T-helper 9 cell (primary cell): ENCODE measurements around the gene SRPK2.

Source experiments
- DNase-seq: peaks from one replicate; pipeline ENCODE4 v3.0.0-alpha.2; 2020

The SRPK2 gene

GRCh38 chr7:105178928-105179541 lies 209.7 kb downstream of the SRPK2 start:
- no peak for DNase-seq

GRCh38 chr7:105178177-105178576 lies 210.5 kb downstream of the SRPK2 start:
- no peak for DNase-seq

GRCh38 chr7:105177026-105177425 lies 211.7 kb downstream of the SRPK2 start:
- DNase-seq = no peak

DNA sequence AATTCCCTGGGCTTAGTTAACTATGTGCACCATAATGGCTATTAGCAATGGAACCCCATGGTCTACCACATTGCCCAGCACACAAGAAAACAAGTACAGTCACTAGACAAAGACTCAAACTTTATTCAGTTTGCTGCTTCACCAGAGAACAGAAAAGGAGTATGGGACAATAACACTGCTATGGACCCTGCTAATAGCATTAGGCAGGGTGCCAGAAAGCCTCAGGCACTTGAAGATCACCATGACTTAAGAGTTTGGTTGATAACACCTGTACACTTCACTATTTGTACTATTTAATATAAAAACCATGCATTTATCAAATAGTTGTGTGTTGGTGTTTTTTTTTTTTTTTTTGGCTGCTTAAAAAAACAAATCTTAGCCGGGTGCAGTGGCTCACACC lies 215.1 kb downstream of the SRPK2 start:
- no peak for DNase-seq

DNA sequence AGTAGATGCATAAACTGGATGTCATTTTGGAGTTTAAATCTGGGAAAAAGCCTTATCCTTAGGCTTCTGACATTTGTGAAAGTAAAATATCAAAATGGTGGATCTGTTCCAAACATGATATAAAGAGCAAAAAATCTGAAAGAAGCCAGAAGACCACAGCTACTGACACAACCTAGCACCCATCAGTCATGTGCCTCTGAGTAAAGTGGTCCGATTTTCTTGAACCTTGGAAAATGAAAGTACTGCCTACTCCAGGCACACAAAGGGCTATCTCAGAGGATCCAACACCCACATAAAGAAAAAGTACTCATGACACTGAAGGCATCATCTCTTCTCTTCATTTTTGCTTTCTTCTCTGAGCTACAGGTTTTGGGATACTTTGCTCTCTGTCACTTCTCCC lies 224.0 kb downstream of the SRPK2 start:
- DNase-seq = no peak

- DNase-seq = no peak
Observed at GRCh38 chr7:105163718-105164117, 225.0 kb downstream of the SRPK2 start.

GRCh38 chr7:105161366-105161765 lies 227.4 kb downstream of the SRPK2 start:
- no peak for DNase-seq

- no peak for DNase-seq
Observed at GRCh38 chr7:105157278-105157677, 231.4 kb downstream of the SRPK2 start.

GRCh38 chr7:105156731-105157130 lies 232.0 kb downstream of the SRPK2 start:
- DNase-seq = no peak

- DNase-seq = no peak
Observed at GRCh38 chr7:105154084-105154483, 234.6 kb downstream of the SRPK2 start.

GRCh38 chr7:105153531-105153930 lies 235.2 kb downstream of the SRPK2 start:
- no peak for DNase-seq

DNA sequence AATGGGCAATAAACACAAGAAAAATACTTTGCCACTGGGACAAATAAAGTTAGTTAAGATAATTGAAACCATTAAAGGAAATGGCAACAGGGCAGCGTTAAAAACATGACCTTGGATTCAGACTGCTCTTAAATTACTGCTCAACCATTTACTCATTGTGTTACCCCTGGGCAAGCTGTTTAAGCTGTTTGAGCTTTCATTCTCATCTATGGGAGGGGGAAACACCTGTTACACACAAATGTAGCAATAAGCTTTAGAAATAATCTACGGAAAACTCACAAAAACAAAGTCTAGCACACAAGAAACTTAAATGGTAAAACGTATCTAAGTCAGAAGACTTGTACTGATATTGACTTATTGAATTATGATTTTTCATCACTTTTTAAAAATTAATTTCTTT lies 237.6 kb downstream of the SRPK2 start:
- DNase-seq = no peak

DNA sequence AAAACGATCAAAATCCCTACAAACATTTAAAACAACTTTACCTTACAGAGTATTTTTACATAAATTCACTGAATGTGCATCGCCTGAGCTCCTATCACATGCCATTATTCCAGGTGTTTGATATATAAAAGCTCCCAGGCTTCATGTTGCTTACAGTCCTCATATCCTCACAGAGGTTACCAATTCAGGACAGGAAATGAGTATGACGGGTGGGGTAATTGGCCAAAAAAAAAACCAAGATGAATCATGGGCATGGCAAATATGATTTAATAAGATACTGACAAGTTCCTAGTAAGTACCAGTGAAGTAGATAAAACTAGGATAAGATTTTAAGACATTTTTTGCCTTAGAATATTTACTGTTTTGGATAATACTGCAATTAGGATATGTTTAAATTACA lies 238.9 kb downstream of the SRPK2 start:
- no peak for DNase-seq

DNA sequence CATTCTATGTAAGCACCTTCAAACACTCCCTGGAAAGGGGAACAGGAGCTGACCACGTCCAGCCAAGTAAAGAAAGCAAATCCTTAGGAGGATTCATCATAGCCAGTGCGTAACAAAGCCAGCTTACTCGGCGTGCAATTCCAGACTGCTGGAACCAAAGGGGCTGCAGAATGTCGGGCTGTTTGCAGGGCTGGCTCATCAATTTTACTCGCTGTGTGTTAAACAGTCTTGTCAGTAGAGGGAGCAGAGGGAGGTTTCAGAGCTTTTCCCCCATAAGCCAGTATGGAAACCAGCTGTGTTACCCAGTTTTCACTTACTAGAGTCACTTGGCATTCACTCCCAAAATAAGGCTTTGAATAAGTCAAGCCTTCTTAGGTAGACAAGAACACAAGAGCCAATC lies 247.7 kb downstream of the SRPK2 start:
- DNase-seq = no peak

DNA sequence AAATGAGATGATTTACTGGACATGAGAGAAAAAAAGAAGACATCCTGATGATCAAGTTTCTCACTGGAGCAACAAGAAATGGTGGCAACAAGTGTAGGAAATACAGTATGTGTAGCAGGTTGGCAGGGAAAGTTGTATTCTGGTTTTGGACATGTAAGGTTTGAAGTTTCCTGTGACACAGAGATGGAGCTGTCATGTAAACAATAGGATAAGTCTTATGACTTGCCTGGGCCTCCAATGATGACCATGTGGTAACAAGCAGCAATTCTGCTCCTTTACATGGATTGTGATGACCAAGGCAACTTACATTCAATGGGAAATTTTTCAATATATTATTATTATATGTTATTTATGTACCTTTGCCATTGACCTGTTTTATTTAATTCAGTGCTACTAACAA lies 249.3 kb downstream of the SRPK2 start:
- DNase-seq = no peak

DNA sequence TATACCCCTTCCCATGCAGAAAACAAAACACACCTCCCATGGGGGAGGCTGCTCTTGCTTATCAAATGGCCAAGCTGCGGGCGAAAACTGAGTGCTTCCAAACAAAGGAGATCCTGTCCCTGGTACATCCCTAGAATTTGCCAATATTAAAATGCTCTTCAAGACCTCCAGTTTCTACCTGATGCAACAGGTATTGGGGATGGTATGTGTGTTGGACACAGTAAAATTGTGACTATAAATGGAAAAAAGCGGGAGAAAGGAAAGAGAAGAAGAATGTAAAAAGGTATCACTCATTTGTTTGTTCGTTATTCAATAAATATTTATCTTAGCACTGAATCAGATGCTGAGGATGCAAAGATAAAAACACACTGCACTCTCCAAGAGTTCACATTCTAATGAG lies 250.8 kb downstream of the SRPK2 start:
- no peak for DNase-seq

- DNase-seq = no peak
Observed at GRCh38 chr7:105136221-105136620, 252.5 kb downstream of the SRPK2 start.

GRCh38 chr7:105133986-105134655 lies 254.6 kb downstream of the SRPK2 start:
- no peak for DNase-seq

DNA sequence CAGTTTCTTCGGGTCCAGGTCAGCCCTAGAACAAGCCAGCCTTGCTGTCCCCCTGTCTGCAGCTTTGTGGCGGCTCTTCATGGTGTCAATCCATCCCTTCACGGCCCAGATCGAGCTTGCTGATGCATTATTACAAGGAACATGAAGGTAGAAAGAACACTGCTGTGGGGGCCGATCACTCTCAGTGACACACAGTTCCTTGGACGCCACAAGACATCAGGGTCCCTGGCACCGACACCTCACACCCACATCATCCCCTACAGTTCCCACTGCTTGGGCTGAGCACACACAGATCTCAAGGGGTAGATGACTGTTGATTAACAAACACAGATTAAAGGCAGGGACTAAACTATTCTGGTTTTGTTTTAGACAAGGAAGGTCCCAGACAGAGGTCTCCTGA lies 255.4 kb downstream of the SRPK2 start:
- no peak for DNase-seq

DNA sequence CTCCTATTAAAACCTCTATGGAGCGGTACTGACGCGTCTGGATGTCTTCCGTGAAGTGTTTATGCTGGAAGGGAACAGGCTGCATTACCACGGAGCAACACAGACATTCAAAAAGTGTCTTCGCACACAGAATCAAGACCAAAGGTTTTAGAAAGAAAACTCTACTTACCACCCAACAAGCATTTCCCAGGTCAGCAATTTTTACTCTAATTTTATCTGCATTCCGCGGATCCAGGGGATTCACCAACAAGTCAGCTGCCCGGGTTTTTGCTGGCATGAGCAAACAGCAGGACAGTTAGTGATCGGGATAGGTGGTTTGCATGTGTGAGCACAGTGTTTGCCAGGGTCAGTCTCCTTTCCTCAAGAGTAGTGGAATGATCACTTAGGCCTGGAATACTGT lies 255.9 kb downstream of the SRPK2 start:
- DNase-seq = no peak

GRCh38 chr7:105132335-105132734 lies 256.4 kb downstream of the SRPK2 start:
- no peak for DNase-seq

DNA sequence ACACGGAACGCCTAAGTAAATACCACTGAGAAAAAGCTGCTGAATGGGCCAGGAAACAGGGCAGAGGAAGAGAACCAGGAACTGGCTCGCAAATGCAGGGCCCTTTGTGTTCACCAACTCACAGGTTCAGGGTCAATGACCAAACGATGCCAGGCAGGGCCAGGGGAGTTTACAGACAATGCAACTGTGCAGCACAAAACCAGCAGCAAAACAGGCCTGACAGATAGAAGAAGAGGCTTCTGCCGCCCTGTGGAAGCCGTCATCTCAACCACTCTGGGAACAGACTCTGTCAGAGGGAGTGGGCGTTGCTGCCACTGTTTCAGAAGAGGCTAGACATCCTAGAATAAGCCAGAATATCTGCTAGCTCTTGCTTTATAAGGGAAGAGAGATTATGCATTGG lies 256.8 kb downstream of the SRPK2 start:
- no peak for DNase-seq

DNA sequence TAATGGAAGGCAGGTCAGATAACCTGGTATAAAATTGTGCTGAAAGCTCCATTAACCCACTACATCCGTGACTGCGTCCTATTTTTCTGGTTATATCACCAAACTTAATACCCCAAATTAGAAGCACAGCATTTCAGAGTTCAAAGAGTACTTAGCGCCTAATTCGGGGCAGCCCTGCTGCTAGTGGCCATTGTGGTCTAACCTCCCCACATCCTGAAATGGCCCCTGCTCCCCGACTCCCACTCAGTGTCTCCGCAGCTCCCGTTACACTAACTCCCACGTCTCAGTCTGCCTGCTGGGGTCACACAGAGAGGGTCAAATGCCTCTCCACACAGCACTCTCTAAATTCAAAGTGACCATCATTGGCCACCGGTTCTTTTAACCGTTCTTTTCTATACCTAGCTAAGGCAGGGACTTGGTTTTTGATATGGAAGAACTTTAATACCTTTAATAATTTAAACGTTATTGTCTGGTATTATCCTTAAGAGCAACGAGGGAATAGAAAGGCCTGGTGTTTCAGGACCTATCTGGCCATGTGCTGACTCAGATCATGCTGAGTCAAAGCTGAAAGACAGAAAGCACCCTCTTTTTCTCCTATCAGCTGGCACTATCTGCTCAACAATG lies 257.6 kb downstream of the SRPK2 start:
- no peak for DNase-seq

- no peak for DNase-seq
Observed at GRCh38 chr7:105130580-105130979, 258.1 kb downstream of the SRPK2 start.

- DNase-seq = no peak
Observed at GRCh38 chr7:105130048-105130447, 258.7 kb downstream of the SRPK2 start.
